Stimulated activated naive CD8-positive, alpha-beta T cell treated with anti-CD3 and anti-CD28 coated beads, Interleukin-15, Interleukin-2, amounts not matched to agents 100 ng/mL and 50 ng/mL, for 24 hours (primary cell): ENCODE measurements around the gene TCEA3.
A peak's percentile ranks its signal among the peaks of the same experiment; 100 is the strongest.

Experiments
- H3K27ac Mint-ChIP-seq: one replicate; pipeline ENCODE4 v1.8.0; 2021; ENCODE audit warnings: mild to moderate bottlenecking, mixed read lengths
- H3K27me3 Mint-ChIP-seq: one replicate; pipeline ENCODE4 v1.8.0; 2021; ENCODE audit warnings: mixed read lengths
- H3K36me3 Mint-ChIP-seq: one replicate; pipeline ENCODE4 v1.8.0; 2021; ENCODE audit warnings: low read depth, mixed read lengths
- H3K4me1 Mint-ChIP-seq: one replicate; pipeline ENCODE4 v1.8.0; 2021; ENCODE audit warnings: low read depth, mixed read lengths
- H3K4me3 Mint-ChIP-seq: one replicate; pipeline ENCODE4 v1.8.0; 2021; ENCODE audit warnings: mild to moderate bottlenecking, mixed read lengths
- H3K9me3 Mint-ChIP-seq: one replicate; pipeline ENCODE4 v1.8.0; 2021; ENCODE audit warnings: mixed read lengths

The TCEA3 gene

GRCh38 chr1:23424293-23425192 is at the start of gene TCEA3:
TCEA3 (minus strand) TSS chr1:23424748; CDS start chr1:23424633, 115 bp downstream.
- peaks cover 24% of the 10 kb centered on the region for H3K4me1 Mint-ChIP-seq
- H3K4me3 Mint-ChIP-seq, result peak within 1 kb of the TSS; percentile 78
- H3K36me3 Mint-ChIP-seq, result no peaks in the 10 kb centered on the region
- peak within 1 kb of the TSS; percentile 27 for H3K27ac Mint-ChIP-seq
- peaks cover 14% of the 10 kb centered on the region for H3K27me3 Mint-ChIP-seq
- H3K9me3 Mint-ChIP-seq, result no peaks in the 10 kb centered on the region

- Mint-ChIP-seq H3K27ac (no peak overlapping the region), H3K27me3 (peaks cover 3% of the 10 kb centered on the region), H3K9me3 (no peaks in the 10 kb centered on the region), H3K4me3 (no peak overlapping the region), H3K36me3 (no peaks in the 10 kb centered on the region), H3K4me1 (no peaks in the 10 kb centered on the region)
Measured at GRCh38 chr1:23473037-23473800, 48.7 kb upstream of the TCEA3 start.

- Mint-ChIP-seq H3K27ac (no peak overlapping the region), H3K36me3 (no peaks in the 10 kb centered on the region), H3K27me3 (peaks cover 3% of the 10 kb centered on the region), H3K4me3 (no peak overlapping the region), H3K4me1 (no peaks in the 10 kb centered on the region), H3K9me3 (no peaks in the 10 kb centered on the region)
Measured at GRCh38 chr1:23472351-23473036, 47.9 kb upstream of the TCEA3 start.

GRCh38 chr1:23471473-23472075 is 47.0 kb upstream of the TCEA3 start:
- no peaks in the 10 kb centered on the region for H3K4me1 Mint-ChIP-seq
- H3K27me3 Mint-ChIP-seq, result peaks cover 3% of the 10 kb centered on the region
- H3K4me3 Mint-ChIP-seq, result no peak overlapping the region
- no peaks in the 10 kb centered on the region for H3K36me3 Mint-ChIP-seq
- H3K9me3 Mint-ChIP-seq, result no peaks in the 10 kb centered on the region
- H3K27ac Mint-ChIP-seq, result no peak overlapping the region

GRCh38 chr1:23470282-23471070 is 45.9 kb upstream of the TCEA3 start:
- H3K4me1 Mint-ChIP-seq, result no peaks in the 10 kb centered on the region
- no peak overlapping the region for H3K27ac Mint-ChIP-seq
- no peaks in the 10 kb centered on the region for H3K9me3 Mint-ChIP-seq
- H3K27me3 Mint-ChIP-seq, result no peaks in the 10 kb centered on the region
- no peaks in the 10 kb centered on the region for H3K36me3 Mint-ChIP-seq
- no peak overlapping the region for H3K4me3 Mint-ChIP-seq

GRCh38 chr1:23469372-23469982 is 44.9 kb upstream of the TCEA3 start:
- Mint-ChIP-seq H3K27ac (no peak overlapping the region), H3K27me3 (no peaks in the 10 kb centered on the region), H3K4me3 (no peak overlapping the region), H3K4me1 (no peaks in the 10 kb centered on the region), H3K36me3 (no peaks in the 10 kb centered on the region), H3K9me3 (no peaks in the 10 kb centered on the region)

GRCh38 chr1:23466423-23466989 is 42.0 kb upstream of the TCEA3 start:
- Mint-ChIP-seq H3K27ac (no peak overlapping the region), H3K9me3 (no peaks in the 10 kb centered on the region), H3K27me3 (no peaks in the 10 kb centered on the region), H3K36me3 (no peaks in the 10 kb centered on the region), H3K4me3 (no peak overlapping the region), H3K4me1 (no peaks in the 10 kb centered on the region)

GRCh38 chr1:23463286-23463685 is 38.7 kb upstream of the TCEA3 start:
- H3K27me3 Mint-ChIP-seq, result peaks cover 3% of the 10 kb centered on the region
- H3K4me1 Mint-ChIP-seq, result no peaks in the 10 kb centered on the region
- H3K27ac Mint-ChIP-seq, result no peak overlapping the region
- no peaks in the 10 kb centered on the region for H3K36me3 Mint-ChIP-seq
- H3K4me3 Mint-ChIP-seq, result no peak overlapping the region
- H3K9me3 Mint-ChIP-seq, result no peaks in the 10 kb centered on the region

- Mint-ChIP-seq H3K4me1 (no peaks in the 10 kb centered on the region), H3K9me3 (no peaks in the 10 kb centered on the region), H3K27ac (no peak overlapping the region), H3K27me3 (peaks cover 4% of the 10 kb centered on the region), H3K36me3 (no peaks in the 10 kb centered on the region), H3K4me3 (no peak overlapping the region)
Measured at GRCh38 chr1:23462766-23463165, 38.2 kb upstream of the TCEA3 start.

GRCh38 chr1:23461050-23461449 is 36.5 kb upstream of the TCEA3 start:
- Mint-ChIP-seq H3K27ac (no peak overlapping the region), H3K9me3 (no peaks in the 10 kb centered on the region), H3K27me3 (peaks cover 7% of the 10 kb centered on the region), H3K4me3 (no peak overlapping the region), H3K36me3 (no peaks in the 10 kb centered on the region), H3K4me1 (peaks cover 5% of the 10 kb centered on the region)

GRCh38 chr1:23460519-23460918 is 36.0 kb upstream of the TCEA3 start:
- no peaks in the 10 kb centered on the region for H3K9me3 Mint-ChIP-seq
- no peaks in the 10 kb centered on the region for H3K36me3 Mint-ChIP-seq
- H3K4me1 Mint-ChIP-seq, result peaks cover 5% of the 10 kb centered on the region
- H3K4me3 Mint-ChIP-seq, result no peak overlapping the region
- H3K27me3 Mint-ChIP-seq, result peaks cover 7% of the 10 kb centered on the region
- no peak overlapping the region for H3K27ac Mint-ChIP-seq

- Mint-ChIP-seq H3K4me1 (peaks cover 5% of the 10 kb centered on the region), H3K27me3 (peaks cover 7% of the 10 kb centered on the region)
Measured at GRCh38 chr1:23459338-23459757, 34.8 kb upstream of the TCEA3 start.

GRCh38 chr1:23456226-23456625 is 31.7 kb upstream of the TCEA3 start:
- Mint-ChIP-seq H3K4me1 (peaks cover 14% of the 10 kb centered on the region), H3K27me3 (peaks cover 7% of the 10 kb centered on the region), H3K36me3 (no peaks in the 10 kb centered on the region), H3K4me3 (no peak overlapping the region), H3K27ac (no peak overlapping the region), H3K9me3 (no peaks in the 10 kb centered on the region)

More at GRCh38 chr1:23459338-23459757, 34.8 kb upstream of the TCEA3 start:
- H3K4me3 Mint-ChIP-seq, result no peak overlapping the region
- H3K36me3 Mint-ChIP-seq, result no peaks in the 10 kb centered on the region
- no peak overlapping the region for H3K27ac Mint-ChIP-seq
- no peaks in the 10 kb centered on the region for H3K9me3 Mint-ChIP-seq
